Suprapubic skin (tissue), 4 donors: Measurements from ENCODE around the gene IFT52. TPM values are rescaled to one million over a fixed set of nuclear protein-coding genes. Genes with fewer than 3 reads are reported as not detected.

Experiments
- DNase-seq, 2 donors: peaks; one replicate each; pipeline ENCODE4 v3.0.0-alpha.2; 2019; ENCODE audit warnings: low spot score in 2 of 2
- H3K27ac ChIP-seq: fragments of 200-600 bp; sonication (generic); one replicate; pipeline ENCODE4 v1.5.1; 2019
- H3K27me3 ChIP-seq: fragments of 200-600 bp; sonication (generic); one replicate; pipeline ENCODE4 v1.5.1; 2019
- H3K36me3 ChIP-seq: fragments of 200-600 bp; sonication (generic); one replicate; pipeline ENCODE4 v1.5.1; 2019
- H3K4me1 ChIP-seq: fragments of 200-600 bp; sonication (generic); one replicate; pipeline ENCODE4 v1.5.1; 2019
- H3K4me3 ChIP-seq: fragments of 200-600 bp; sonication (generic); one replicate; pipeline ENCODE4 v1.5.1; 2019; ENCODE audit warnings: mild to moderate bottlenecking
- H3K9me3 ChIP-seq: fragments of 200-600 bp; sonication (generic); one replicate; pipeline ENCODE4 v1.5.1; 2019
- EP300 ChIP-seq: sonication (generic); formaldehyde crosslinking; IDR thresholded peaks from one replicate; pipeline ENCODE4 v1.6.1; 2017; ENCODE audit warnings: antibody characterized with exemption
- POLR2A ChIP-seq, 2 donors: fragments of 450-650 bp; IDR thresholded peaks; one replicate each; pipeline ENCODE4 v1.6.1; 2017; ENCODE audit warnings: antibody characterized with exemption in 2 of 2, mild to moderate bottlenecking in 2 of 2, moderate library complexity in 2 of 2
- POLR2AphosphoS5 ChIP-seq, 3 donors: sonication (generic); formaldehyde crosslinking; IDR thresholded peaks; one replicate each; pipeline ENCODE4 v1.6.1; 2017; ENCODE audit warnings: antibody characterized with exemption in 3 of 3
- WGBS: methylation state at CpG from one replicate; pipeline ENCODE4 v1.1.5; 2018; 5-methylcytosine and 5-hydroxymethylcytosine counted together
- total RNA-seq, 4 donors: library from RNA; depleted of rRNA; stranded (reverse); fragments of >200 nt; gene quantifications; one replicate each; pipeline ENCODE4 v1.1.0, GENCODE V29; 2016
- TF ChIP-seq, protein P1 (sequence below), 2 donors: fragments of 200-600 bp in 1 of 2; fragments of 450-650 bp in 1 of 2; sonication (generic) in 1 of 2; IDR thresholded peaks; one replicate each; pipeline ENCODE4 v1.5.1; 2016 to 2019; ENCODE audit warnings: antibody characterized with exemption in 2 of 2, mild to moderate bottlenecking in 1 of 2, moderate library complexity in 1 of 2

IFT52 gene
- total RNA-seq, 4 donors from 2014 or later, result 10.7 to 17.5 (median 13.5) TPM

DNA sequence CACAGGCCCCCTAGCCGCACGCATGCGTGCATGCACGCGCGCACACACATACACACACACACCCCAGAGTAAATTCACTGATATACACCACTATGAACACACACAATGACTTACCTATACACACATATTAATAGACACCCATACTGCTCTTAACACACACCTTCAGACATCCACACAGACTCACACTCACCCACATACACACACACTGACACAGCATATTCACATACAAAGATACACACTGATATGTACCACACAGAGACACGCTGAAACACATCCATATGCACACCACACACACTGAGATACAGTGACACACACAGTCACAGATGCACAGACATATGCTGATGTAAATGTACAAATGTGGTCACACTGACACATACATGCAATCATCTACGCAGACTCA is 26.3 kb upstream of the IFT52 start:
- Histone ChIP-seq H3K9me3 (no peaks in the 10 kb centered on the region), H3K27ac (no peak overlapping the region), H3K36me3 (no peaks in the 10 kb centered on the region), H3K4me3 (no peak overlapping the region), H3K4me1 (no peaks in the 10 kb centered on the region), H3K27me3 (no peaks in the 10 kb centered on the region)
- no peak for TF ChIP-seq POLR2AphosphoS5 (IDR thresholded peaks at IDR 0.05)
- TF ChIP-seq EP300, result no peak
- TF ChIP-seq, protein P1, sequence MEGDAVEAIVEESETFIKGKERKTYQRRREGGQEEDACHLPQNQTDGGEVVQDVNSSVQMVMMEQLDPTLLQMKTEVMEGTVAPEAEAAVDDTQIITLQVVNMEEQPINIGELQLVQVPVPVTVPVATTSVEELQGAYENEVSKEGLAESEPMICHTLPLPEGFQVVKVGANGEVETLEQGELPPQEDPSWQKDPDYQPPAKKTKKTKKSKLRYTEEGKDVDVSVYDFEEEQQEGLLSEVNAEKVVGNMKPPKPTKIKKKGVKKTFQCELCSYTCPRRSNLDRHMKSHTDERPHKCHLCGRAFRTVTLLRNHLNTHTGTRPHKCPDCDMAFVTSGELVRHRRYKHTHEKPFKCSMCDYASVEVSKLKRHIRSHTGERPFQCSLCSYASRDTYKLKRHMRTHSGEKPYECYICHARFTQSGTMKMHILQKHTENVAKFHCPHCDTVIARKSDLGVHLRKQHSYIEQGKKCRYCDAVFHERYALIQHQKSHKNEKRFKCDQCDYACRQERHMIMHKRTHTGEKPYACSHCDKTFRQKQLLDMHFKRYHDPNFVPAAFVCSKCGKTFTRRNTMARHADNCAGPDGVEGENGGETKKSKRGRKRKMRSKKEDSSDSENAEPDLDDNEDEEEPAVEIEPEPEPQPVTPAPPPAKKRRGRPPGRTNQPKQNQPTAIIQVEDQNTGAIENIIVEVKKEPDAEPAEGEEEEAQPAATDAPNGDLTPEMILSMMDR (IDR thresholded peaks at IDR 0.05), result no peak
- TF ChIP-seq POLR2A (IDR thresholded peaks at IDR 0.05), result no peak
- DNase-seq, result no peak
- 95% methylated on average over 8 of the region's 8 CpGs for WGBS

DNA sequence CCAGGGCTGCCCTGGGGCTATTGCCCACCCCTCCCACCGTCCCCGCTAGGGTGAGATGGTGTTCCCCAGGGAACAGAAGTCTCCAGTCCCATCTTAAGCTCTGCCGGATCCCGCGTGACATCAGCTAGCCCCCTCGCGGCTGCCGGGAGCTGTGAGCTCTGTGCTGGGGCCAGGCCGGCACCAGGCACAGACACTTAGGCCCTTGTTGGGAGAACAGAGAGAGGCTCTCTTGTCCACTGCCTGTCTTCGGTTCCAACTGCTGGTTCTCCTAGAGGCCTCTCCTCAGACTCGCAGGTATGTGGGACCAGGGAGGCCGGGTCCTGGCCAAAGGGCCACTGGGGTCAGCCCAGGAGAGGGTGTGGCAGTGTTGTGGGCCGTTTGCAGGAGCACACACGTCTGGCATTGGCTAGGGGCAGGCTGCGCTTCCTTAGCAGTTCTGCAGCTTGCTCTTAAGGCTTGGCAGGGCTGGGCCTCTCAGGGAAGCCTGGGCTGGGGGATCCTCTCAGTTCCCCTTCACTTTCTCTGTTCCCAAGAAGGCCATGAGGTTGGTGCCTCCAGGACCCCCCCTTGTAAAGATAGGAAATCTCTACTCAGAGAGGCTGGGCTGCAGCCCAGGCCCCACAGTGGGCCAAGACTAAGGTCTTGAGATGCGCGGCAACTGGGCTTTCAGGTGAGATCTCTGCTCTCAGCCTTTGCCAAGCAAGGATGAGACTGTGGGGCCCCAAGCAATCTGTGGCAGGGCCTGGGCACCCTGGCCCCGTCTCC is 25.6 kb upstream of the IFT52 start:
- no peak for TF ChIP-seq POLR2AphosphoS5 (IDR thresholded peaks at IDR 0.05)
- TF ChIP-seq, protein P1 (IDR thresholded peaks at IDR 0.05), result no peak
- no peak for TF ChIP-seq POLR2A (IDR thresholded peaks at IDR 0.05)
- TF ChIP-seq EP300, result no peak
- WGBS, result 80% methylated on average over 15 of the region's 18 CpGs
- Histone ChIP-seq H3K9me3 (no peaks in the 10 kb centered on the region), H3K4me1 (no peaks in the 10 kb centered on the region), H3K36me3 (no peaks in the 10 kb centered on the region), H3K27ac (no peak overlapping the region), H3K27me3 (no peaks in the 10 kb centered on the region), H3K4me3 (no peak overlapping the region)
- no peak for DNase-seq

GRCh38 chr20:43565758-43566104 is 25.0 kb upstream of the IFT52 start:
- H3K27ac ChIP-seq, result no peak overlapping the region
- DNase-seq, result no peak
- H3K36me3 ChIP-seq, result no peaks in the 10 kb centered on the region
- no peaks in the 10 kb centered on the region for H3K4me1 ChIP-seq
- no peaks in the 10 kb centered on the region for H3K27me3 ChIP-seq
- WGBS, result no CpG with 5 or more reads among the region's 4 CpGs
- TF ChIP-seq EP300 (no peak), POLR2A (IDR thresholded peaks at IDR 0.05) (no peak), POLR2AphosphoS5 (IDR thresholded peaks at IDR 0.05) (no peak)
- TF ChIP-seq, protein P1 (IDR thresholded peaks at IDR 0.05), result no peak
- H3K9me3 ChIP-seq, result no peaks in the 10 kb centered on the region
- no peak overlapping the region for H3K4me3 ChIP-seq

DNA sequence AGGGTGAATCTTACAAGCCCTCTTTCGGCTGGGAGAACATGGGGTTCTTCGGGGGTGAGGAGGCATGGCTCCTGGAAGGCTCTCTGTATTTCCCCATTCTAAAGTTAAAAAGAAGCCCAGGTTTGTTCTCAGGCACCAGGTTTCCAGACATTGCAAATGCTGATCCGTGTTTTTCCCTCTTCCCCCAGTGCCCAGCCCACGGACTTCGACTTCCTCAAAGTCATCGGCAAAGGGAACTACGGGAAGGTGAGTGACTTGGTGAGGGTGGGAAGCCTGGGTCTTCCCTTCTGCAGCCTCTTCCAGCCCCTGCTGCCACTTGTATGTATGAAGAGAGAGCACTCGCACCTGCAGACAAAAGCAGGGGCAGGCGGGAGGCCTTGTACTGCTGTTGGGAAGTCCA is 23.3 kb upstream of the IFT52 start:
- DNase-seq, result no peak
- no peak overlapping the region for H3K4me3 ChIP-seq
- TF ChIP-seq POLR2A (IDR thresholded peaks at IDR 0.05), result no peak
- TF ChIP-seq EP300, result no peak
- TF ChIP-seq, protein P1 (IDR thresholded peaks at IDR 0.05), result no peak
- no peak for TF ChIP-seq POLR2AphosphoS5 (IDR thresholded peaks at IDR 0.05)
- no peaks in the 10 kb centered on the region for H3K27me3 ChIP-seq
- 93% methylated on average over 9 of the region's 9 CpGs for WGBS
- H3K4me1 ChIP-seq, result no peaks in the 10 kb centered on the region
- H3K36me3 ChIP-seq, result no peaks in the 10 kb centered on the region
- no peaks in the 10 kb centered on the region for H3K9me3 ChIP-seq
- H3K27ac ChIP-seq, result no peak overlapping the region

GRCh38 chr20:43568706-43569105 is 22.0 kb upstream of the IFT52 start:
- Histone ChIP-seq H3K9me3 (no peaks in the 10 kb centered on the region), H3K36me3 (no peaks in the 10 kb centered on the region), H3K4me1 (no peaks in the 10 kb centered on the region), H3K4me3 (no peak overlapping the region), H3K27ac (no peak overlapping the region), H3K27me3 (no peaks in the 10 kb centered on the region)
- 93% methylated on average over 4 of the region's 4 CpGs for WGBS
- DNase-seq, result no peak
- no peak for TF ChIP-seq POLR2A (IDR thresholded peaks at IDR 0.05)
- TF ChIP-seq, protein P1 (IDR thresholded peaks at IDR 0.05), result no peak
